AG04449 (cell line): ENCODE measurements around the gene STXBP4.

Source experiments
- CTCF ChIA-PET: fragments of 350-600 bp; formaldehyde crosslinking; extraction: SDS; loops from one replicate; lab custom pipeline; 2021; ENCODE audit warnings: antibody characterized with exemption; lab: Yijun Ruan, JAX
- POLR2A ChIA-PET: fragments of 400-600, 350-600 bp; formaldehyde crosslinking; extraction: SDS; loops from one replicate; lab custom pipeline; 2020; ENCODE audit warnings: antibody characterized with exemption, inconsistent platforms; lab: Yijun Ruan, JAX
- DNase-seq: peaks from one replicate; pipeline ENCODE4 v3.0.0-alpha.2; 2010; ENCODE audit warnings: low read depth, low spot score
- H3K4me3 ChIP-seq: 2 replicates; pipeline ENCODE4 v1.5.1; 2011; ENCODE audit warnings: low read depth, mild to moderate bottlenecking, control low read depth, low read length
- CTCF ChIP-seq: IDR thresholded peaks from one replicate; pipeline ENCODE4 v1.5.1; 2011; ENCODE audit warnings: mild to moderate bottlenecking, moderate library complexity, low read length, control low read depth, inconsistent platforms; ENCODE audit not compliant: insufficient read depth; ENCODE audit errors: missing control alignments

STXBP4 gene

GRCh38 chr17:55168958-55169687 lies 200.6 kb downstream of the STXBP4 start:
- POLR2A ChIA-PET = no interaction called here
- H3K4me3 ChIP-seq = no peak overlapping the region
- CTCF ChIA-PET = no interaction called here
- no peak for DNase-seq
- TF ChIP-seq CTCF = no peak

- POLR2A ChIA-PET = no interaction called here
- DNase-seq = no peak
- CTCF ChIA-PET = no interaction called here
- TF ChIP-seq CTCF = no peak
- no peak overlapping the region for H3K4me3 ChIP-seq
Measured at GRCh38 chr17:55171634-55172328, 203.2 kb downstream of the STXBP4 start.

GRCh38 chr17:55172612-55173011 lies 204.0 kb downstream of the STXBP4 start:
- POLR2A ChIA-PET = no interaction called here
- CTCF ChIA-PET = no interaction called here
- H3K4me3 ChIP-seq = no peak overlapping the region
- no peak for TF ChIP-seq CTCF
- no peak for DNase-seq

- DNase-seq = no peak
Measured at GRCh38 chr17:55174133-55174532, 205.6 kb downstream of the STXBP4 start.

GRCh38 chr17:55175788-55176427 lies 207.3 kb downstream of the STXBP4 start:
- no peak for DNase-seq
- ChIA-PET POLR2A (no interaction called here), CTCF (no interaction called here)
- no peak overlapping the region for H3K4me3 ChIP-seq
- TF ChIP-seq CTCF = no peak

More at GRCh38 chr17:55174133-55174532, 205.6 kb downstream of the STXBP4 start:
- H3K4me3 ChIP-seq = no peak overlapping the region
- no peak for TF ChIP-seq CTCF
- ChIA-PET POLR2A (no interaction called here), CTCF (no interaction called here)
